Subcutaneous abdominal adipose tissue (tissue), 5 donors: ENCODE measurements around the gene ERCC6L2.

Source experiments
- H3K27ac ChIP-seq: one replicate; pipeline ENCODE4 v1.7.0; 2013; ENCODE audit warnings: low read depth, mild to moderate bottlenecking, inconsistent platforms, low read length, moderate library complexity
- H3K27me3 ChIP-seq, 5 donors: one replicate each; pipeline ENCODE4 v1.7.0; 2013; ENCODE audit warnings: low read length in 5 of 5, inconsistent platforms in 1 of 5; ENCODE audit not compliant: control insufficient read depth in 5 of 5, insufficient read depth in 4 of 5
- H3K36me3 ChIP-seq, 5 donors: one replicate each; pipeline ENCODE4 v1.7.0; 2013; ENCODE audit warnings: low read length in 5 of 5; ENCODE audit not compliant: control insufficient read depth in 5 of 5, insufficient read depth in 5 of 5
- H3K4me1 ChIP-seq, 5 donors: one replicate each; pipeline ENCODE4 v1.7.0; 2013; ENCODE audit warnings: low read length in 5 of 5, mild to moderate bottlenecking in 3 of 5, moderate library complexity in 1 of 5; ENCODE audit not compliant: control insufficient read depth in 5 of 5, insufficient read depth in 5 of 5
- H3K4me3 ChIP-seq, 5 donors: one replicate each; pipeline ENCODE4 v1.7.0; 2013; ENCODE audit warnings: low read length in 5 of 5, low read depth in 1 of 5
- H3K9ac ChIP-seq, 5 donors: one replicate each; pipeline ENCODE4 v1.7.0; 2013; ENCODE audit warnings: low read length in 5 of 5, mild to moderate bottlenecking in 4 of 5, moderate library complexity in 3 of 5
- H3K9me3 ChIP-seq, 5 donors: one replicate each; pipeline ENCODE4 v1.7.0; 2013; ENCODE audit warnings: low read length in 5 of 5; ENCODE audit not compliant: control insufficient read depth in 5 of 5
- donor health status: healthy.
- donor health status: healthy.
- donor health status: healthy.
- donor health status: healthy.
- donor health status: healthy.

Gene ERCC6L2

GRCh38 chr9:96009223-96009602, 133.7 kb downstream of the ERCC6L2 start:
- peaks cover 0 to 3% (median 0%) of the 10 kb centered on the region in 5 donors for H3K4me1 ChIP-seq
- H3K9ac ChIP-seq: no peak overlapping the region
- H3K4me3 ChIP-seq: no peak overlapping the region
- H3K27me3 ChIP-seq: no peaks in the 10 kb centered on the region
- no peak overlapping the region for H3K27ac ChIP-seq
- no peaks in the 10 kb centered on the region for H3K9me3 ChIP-seq
- peaks cover 26 to 64% (median 51%) of the 10 kb centered on the region in 5 donors for H3K36me3 ChIP-seq

GRCh38 chr9:96009690-96010472, 134.4 kb downstream of the ERCC6L2 start:
- peaks cover 26 to 64% (median 52%) of the 10 kb centered on the region in 5 donors for H3K36me3 ChIP-seq
- H3K4me1 ChIP-seq: peaks cover 0 to 3% (median 0%) of the 10 kb centered on the region in 5 donors
- no peak overlapping the region for H3K27ac ChIP-seq
- H3K9ac ChIP-seq: no peak overlapping the region
- H3K9me3 ChIP-seq: no peaks in the 10 kb centered on the region
- no peaks in the 10 kb centered on the region for H3K27me3 ChIP-seq
- H3K4me3 ChIP-seq: no peak overlapping the region

- Histone ChIP-seq H3K36me3 (peaks cover 22 to 37% (median 33%) of the 10 kb centered on the region in 5 donors), H3K9ac (no peak overlapping the region), H3K27ac (no peak overlapping the region), H3K27me3 (no peaks in the 10 kb centered on the region), H3K4me1 (peaks cover 0 to 3% (median 0%) of the 10 kb centered on the region in 5 donors), H3K4me3 (no peak overlapping the region), H3K9me3 (no peaks in the 10 kb centered on the region)
Measured at GRCh38 chr9:96014078-96014477, 138.6 kb downstream of the ERCC6L2 start.

GRCh38 chr9:96015876-96016686, 140.6 kb downstream of the ERCC6L2 start:
- Histone ChIP-seq H3K36me3 (peaks cover 13 to 27% (median 21%) of the 10 kb centered on the region in 5 donors), H3K4me1 (peaks cover 2 to 13% (median 9%) of the 10 kb centered on the region in 5 donors), H3K9ac (no peak overlapping the region), H3K27me3 (peaks cover 5 to 14% (median 8%) of the 10 kb centered on the region in 5 donors), H3K9me3 (no peaks in the 10 kb centered on the region), H3K27ac (no peak overlapping the region), H3K4me3 (no peak overlapping the region)
